ENCODE results near the gene IQGAP2.

The IQGAP2 gene

GRCh38 chr5:76482984-76483383 lies 79.9 kb downstream of the IQGAP2 start:
- TF ChIP-seq GLIS3 (CRISPR knock-in tag; IDR thresholded peaks at IDR 0.05) (no peak), SNAI2 (CRISPR knock-in tag; IDR thresholded peaks at IDR 0.05) (no peak), ZFP3 (CRISPR knock-in tag; IDR thresholded peaks at IDR 0.05) (no peak), TSHZ2 (CRISPR knock-in tag; IDR thresholded peaks at IDR 0.05) (no peak), ZC3H10 (CRISPR knock-in tag; IDR thresholded peaks at IDR 0.05) (no peak), OSR1 (CRISPR knock-in tag; IDR thresholded peaks at IDR 0.05) (no peak), CSRNP3 (CRISPR knock-in tag; IDR thresholded peaks at IDR 0.05) (no peak), RARB (CRISPR knock-in tag; IDR thresholded peaks at IDR 0.05) (no peak), ISL1 (CRISPR knock-in tag; IDR thresholded peaks at IDR 0.05) (no peak), TCF4 (CRISPR knock-in tag; IDR thresholded peaks at IDR 0.05; ENCODE audit: borderline replicate concordance) (no peak), ZNF565 (CRISPR knock-in tag; conservative IDR thresholded peaks at IDR 0.05; ENCODE audit: low read depth) (no peak), ESRRG (CRISPR knock-in tag; IDR thresholded peaks at IDR 0.05) (no peak), ZNF8 (CRISPR knock-in tag; IDR thresholded peaks at IDR 0.05) (no peak)
- TF ChIP-seq, protein P1, sequence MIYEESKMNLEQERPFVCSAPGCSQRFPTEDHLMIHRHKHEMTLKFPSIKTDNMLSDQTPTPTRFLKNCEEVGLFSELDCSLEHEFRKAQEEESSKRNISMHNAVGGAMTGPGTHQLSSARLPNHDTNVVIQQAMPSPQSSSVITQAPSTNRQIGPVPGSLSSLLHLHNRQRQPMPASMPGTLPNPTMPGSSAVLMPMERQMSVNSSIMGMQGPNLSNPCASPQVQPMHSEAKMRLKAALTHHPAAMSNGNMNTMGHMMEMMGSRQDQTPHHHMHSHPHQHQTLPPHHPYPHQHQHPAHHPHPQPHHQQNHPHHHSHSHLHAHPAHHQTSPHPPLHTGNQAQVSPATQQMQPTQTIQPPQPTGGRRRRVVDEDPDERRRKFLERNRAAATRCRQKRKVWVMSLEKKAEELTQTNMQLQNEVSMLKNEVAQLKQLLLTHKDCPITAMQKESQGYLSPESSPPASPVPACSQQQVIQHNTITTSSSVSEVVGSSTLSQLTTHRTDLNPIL (CRISPR knock-in tag; IDR thresholded peaks at IDR 0.05; ENCODE audit: low read depth): no peak
- TF ChIP-seq, protein P2, sequence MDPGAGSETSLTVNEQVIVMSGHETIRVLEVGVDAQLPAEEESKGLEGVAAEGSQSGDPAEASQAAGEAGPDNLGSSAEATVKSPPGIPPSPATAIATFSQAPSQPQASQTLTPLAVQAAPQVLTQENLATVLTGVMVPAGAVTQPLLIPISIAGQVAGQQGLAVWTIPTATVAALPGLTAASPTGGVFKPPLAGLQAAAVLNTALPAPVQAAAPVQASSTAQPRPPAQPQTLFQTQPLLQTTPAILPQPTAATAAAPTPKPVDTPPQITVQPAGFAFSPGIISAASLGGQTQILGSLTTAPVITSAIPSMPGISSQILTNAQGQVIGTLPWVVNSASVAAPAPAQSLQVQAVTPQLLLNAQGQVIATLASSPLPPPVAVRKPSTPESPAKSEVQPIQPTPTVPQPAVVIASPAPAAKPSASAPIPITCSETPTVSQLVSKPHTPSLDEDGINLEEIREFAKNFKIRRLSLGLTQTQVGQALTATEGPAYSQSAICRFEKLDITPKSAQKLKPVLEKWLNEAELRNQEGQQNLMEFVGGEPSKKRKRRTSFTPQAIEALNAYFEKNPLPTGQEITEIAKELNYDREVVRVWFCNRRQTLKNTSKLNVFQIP (CRISPR knock-in tag; IDR thresholded peaks at IDR 0.05; ENCODE audit: borderline replicate concordance, low read depth): no peak
- no peak for ATAC-seq

- ATAC-seq: no peak
- TF ChIP-seq, protein P1 (CRISPR knock-in tag; IDR thresholded peaks at IDR 0.05; ENCODE audit: low read depth): no peak
- TF ChIP-seq ZNF70 (CRISPR knock-in tag; IDR thresholded peaks at IDR 0.05) (no peak), ESRRG (CRISPR knock-in tag; IDR thresholded peaks at IDR 0.05) (no peak), CSRNP3 (CRISPR knock-in tag; IDR thresholded peaks at IDR 0.05) (no peak), PPARA (CRISPR knock-in tag; IDR thresholded peaks at IDR 0.05; ENCODE audit: borderline replicate concordance) (no peak), ZFP30 (CRISPR knock-in tag; IDR thresholded peaks at IDR 0.05) (no peak), TCF4 (CRISPR knock-in tag; IDR thresholded peaks at IDR 0.05; ENCODE audit: borderline replicate concordance) (no peak), ZNF8 (CRISPR knock-in tag; IDR thresholded peaks at IDR 0.05) (no peak), ZC3H10 (CRISPR knock-in tag; IDR thresholded peaks at IDR 0.05) (no peak), ZNF565 (CRISPR knock-in tag; conservative IDR thresholded peaks at IDR 0.05; ENCODE audit: low read depth) (no peak), TOX (CRISPR knock-in tag; IDR thresholded peaks at IDR 0.05; ENCODE audit: borderline replicate concordance) (no peak), TSHZ2 (CRISPR knock-in tag; IDR thresholded peaks at IDR 0.05) (no peak)
- TF ChIP-seq, protein P2 (CRISPR knock-in tag; IDR thresholded peaks at IDR 0.05; ENCODE audit: borderline replicate concordance, low read depth): no peak
These were observed 80.3 kb downstream of the IQGAP2 start for GRCh38 chr5:76483433-76483832.

Data from SK-N-SH treated with all-trans-retinoic acid at 6 μM for 48 hours (cell line).